ENCODE results near the gene KLHL29. TPM values are rescaled to one million over a fixed set of nuclear protein-coding genes. Genes with fewer than 3 reads are reported as not detected.

Gene KLHL29
- total RNA-seq, 2 experiments from 2014 or later = 0.23 to 0.66 TPM

- Histone ChIP-seq H3K27ac (ENCODE audit: low read depth, low read length, poor library complexity, severe bottlenecking) (no peak overlapping the region), H2AFZ (ENCODE audit: low read length) (no peak overlapping the region), H3K9me2 (ENCODE audit: insufficient read depth, low read length) (no peaks in the 10 kb centered on the region), H3K79me2 (ENCODE audit: insufficient read depth, low read depth, low read length) (no peaks in the 10 kb centered on the region), H3K4me3 (ENCODE audit: low read depth, low read length, poor library complexity, severe bottlenecking) (no peak overlapping the region), H3K36me3 (ENCODE audit: insufficient read depth, low read length) (no peaks in the 10 kb centered on the region), H3K4me1 (ENCODE audit: insufficient read depth, low read length, poor library complexity, severe bottlenecking) (no peaks in the 10 kb centered on the region), H4K20me1 (ENCODE audit: insufficient read depth, low read length) (no peaks in the 10 kb centered on the region), H3K9me3 (ENCODE audit: low read length) (no peaks in the 10 kb centered on the region), H3K4me2 (ENCODE audit: low read length) (no peak overlapping the region)
- POLR2A ChIA-PET = no interaction called here
- no peak for TF ChIP-seq CTCF (conservative IDR thresholded peaks at IDR 0.05; ENCODE audit: low read length)
- no peak for TF ChIP-seq EZH2phosphoT487 (IDR thresholded peaks at IDR 0.05; ENCODE audit: borderline replicate concordance, low read depth, low read length)
- no TSS peak for BruUV-seq (replicated peaks)
- intact Hi-C loops (cut with micrococcal nuclease; ENCODE audit: unreplicated experiment) = no loop called here
- DNase-seq (ENCODE audit: low spot score) = no peak
- CTCF ChIA-PET (ENCODE audit: unreplicated experiment) = no interaction called here
Observed at GRCh38 chr2:23681356-23682140, 296.6 kb downstream of the KLHL29 start.

- Histone ChIP-seq H3K9me3 (ENCODE audit: low read length) (no peaks in the 10 kb centered on the region), H3K9me2 (ENCODE audit: insufficient read depth, low read length) (no peaks in the 10 kb centered on the region), H3K4me2 (ENCODE audit: low read length) (no peak overlapping the region), H3K4me1 (ENCODE audit: insufficient read depth, low read length, poor library complexity, severe bottlenecking) (no peaks in the 10 kb centered on the region), H4K20me1 (ENCODE audit: insufficient read depth, low read length) (no peaks in the 10 kb centered on the region), H3K27ac (ENCODE audit: low read depth, low read length, poor library complexity, severe bottlenecking) (no peak overlapping the region), H3K79me2 (ENCODE audit: insufficient read depth, low read depth, low read length) (no peaks in the 10 kb centered on the region), H3K4me3 (ENCODE audit: low read depth, low read length, poor library complexity, severe bottlenecking) (no peak overlapping the region), H2AFZ (ENCODE audit: low read length) (no peak overlapping the region), H3K36me3 (ENCODE audit: insufficient read depth, low read length) (no peaks in the 10 kb centered on the region)
- TF ChIP-seq EZH2phosphoT487 (IDR thresholded peaks at IDR 0.05; ENCODE audit: borderline replicate concordance, low read depth, low read length) (no peak), CTCF (conservative IDR thresholded peaks at IDR 0.05; ENCODE audit: low read length) (no peak)
- intact Hi-C loops (cut with micrococcal nuclease; ENCODE audit: unreplicated experiment) = no loop called here
- no TSS peak for BruUV-seq (replicated peaks)
- no peak for DNase-seq (ENCODE audit: low spot score)
- CTCF ChIA-PET (ENCODE audit: unreplicated experiment) = interaction anchor here (0.6 kb wide), 1 partner anchor 31 kb away, joined by 3 read pairs; no protein-coding TSS in a partner anchor
- POLR2A ChIA-PET = no interaction called here
Observed at GRCh38 chr2:23682481-23682880, 297.5 kb downstream of the KLHL29 start.

GRCh38 chr2:23683001-23683400 lies 298.0 kb downstream of the KLHL29 start:
- Histone ChIP-seq H3K27ac (ENCODE audit: low read depth, low read length, poor library complexity, severe bottlenecking) (no peak overlapping the region), H3K4me1 (ENCODE audit: insufficient read depth, low read length, poor library complexity, severe bottlenecking) (no peaks in the 10 kb centered on the region), H3K79me2 (ENCODE audit: insufficient read depth, low read depth, low read length) (no peaks in the 10 kb centered on the region), H3K9me3 (ENCODE audit: low read length) (no peaks in the 10 kb centered on the region), H3K4me2 (ENCODE audit: low read length) (no peak overlapping the region), H3K4me3 (ENCODE audit: low read depth, low read length, poor library complexity, severe bottlenecking) (no peak overlapping the region), H3K36me3 (ENCODE audit: insufficient read depth, low read length) (no peaks in the 10 kb centered on the region), H4K20me1 (ENCODE audit: insufficient read depth, low read length) (no peaks in the 10 kb centered on the region), H2AFZ (ENCODE audit: low read length) (no peak overlapping the region), H3K9me2 (ENCODE audit: insufficient read depth, low read length) (no peaks in the 10 kb centered on the region)
- no peak for DNase-seq (ENCODE audit: low spot score)
- TF ChIP-seq CTCF (conservative IDR thresholded peaks at IDR 0.05; ENCODE audit: low read length) = no peak
- TF ChIP-seq EZH2phosphoT487 (IDR thresholded peaks at IDR 0.05; ENCODE audit: borderline replicate concordance, low read depth, low read length) = no peak
- POLR2A ChIA-PET = no interaction called here
- no TSS peak for BruUV-seq (replicated peaks)
- intact Hi-C loops (cut with micrococcal nuclease; ENCODE audit: unreplicated experiment) = no loop called here
- CTCF ChIA-PET (ENCODE audit: unreplicated experiment) = interaction anchor here (0.6 kb wide), 1 partner anchor 31 kb away, joined by 3 read pairs; no protein-coding TSS in a partner anchor

Data from OCI-LY7 (cell line).